Measurements from ENCODE around the gene PPP1CB.

PPP1CB gene

GRCh38 chr2:28745876-28746275 lies 5.8 kb upstream of the PPP1CB start:
- no peak for DNase-seq

- no peak for DNase-seq
These were observed 5.1 kb upstream of the PPP1CB start for GRCh38 chr2:28746429-28747111.

GRCh38 chr2:28747714-28748113 lies 3.9 kb upstream of the PPP1CB start:
- no peak for DNase-seq

- DNase-seq = no peak
These were observed 3.5 kb upstream of the PPP1CB start for GRCh38 chr2:28748176-28748575.

- no peak for DNase-seq
These were observed 2.7 kb upstream of the PPP1CB start for GRCh38 chr2:28748941-28749340.

GRCh38 chr2:28749526-28749925 lies 2.1 kb upstream of the PPP1CB start:
- no peak for DNase-seq

- no peak for DNase-seq
These were observed 1.0 kb upstream of the PPP1CB start for GRCh38 chr2:28750316-28751251.

GRCh38 chr2:28751956-28752630 lies 463 bp downstream of the PPP1CB start:
- DNase-seq = no peak

GRCh38 chr2:28752631-28753376 lies 1.2 kb downstream of the PPP1CB start:
- DNase-seq = no peak

GRCh38 chr2:28754321-28754720 lies 2.7 kb downstream of the PPP1CB start:
- no peak for DNase-seq

GRCh38 chr2:28755421-28755820 lies 3.8 kb downstream of the PPP1CB start:
- DNase-seq = no peak

- no peak for DNase-seq
These were observed 6.8 kb downstream of the PPP1CB start for GRCh38 chr2:28758459-28758858.

- DNase-seq = no peak
These were observed 9.8 kb downstream of the PPP1CB start for GRCh38 chr2:28761420-28761819.

- no peak for DNase-seq
These were observed 13.5 kb downstream of the PPP1CB start for GRCh38 chr2:28764909-28765711.

GRCh38 chr2:28766070-28766469 lies 14.4 kb downstream of the PPP1CB start:
- DNase-seq = no peak

- DNase-seq = no peak
These were observed 15.7 kb downstream of the PPP1CB start for GRCh38 chr2:28767337-28767736.

- no peak for DNase-seq
These were observed 16.8 kb downstream of the PPP1CB start for GRCh38 chr2:28768422-28768821.

GRCh38 chr2:28768952-28769351 lies 17.3 kb downstream of the PPP1CB start:
- DNase-seq = no peak

- no peak for DNase-seq
These were observed 20.7 kb downstream of the PPP1CB start for GRCh38 chr2:28772351-28772750.

- DNase-seq = no peak
These were observed 24.8 kb downstream of the PPP1CB start for GRCh38 chr2:28776471-28776870.

GRCh38 chr2:28778392-28778791 lies 26.8 kb downstream of the PPP1CB start:
- no peak for DNase-seq

- no peak for DNase-seq
These were observed 27.4 kb downstream of the PPP1CB start for GRCh38 chr2:28779001-28779400.

Data from NCI-H526 treated with DMSO at 0.1 percent for 48 hours (cell line).